Measurements from ENCODE around the gene HSPG2. TPM values are rescaled to one million over a fixed set of nuclear protein-coding genes. Genes with fewer than 3 reads are reported as not detected.

HSPG2 gene
- total and polyA plus RNA-seq, 2 experiments from 2014 or later = 72.4 to 81.2 TPM

DNA sequence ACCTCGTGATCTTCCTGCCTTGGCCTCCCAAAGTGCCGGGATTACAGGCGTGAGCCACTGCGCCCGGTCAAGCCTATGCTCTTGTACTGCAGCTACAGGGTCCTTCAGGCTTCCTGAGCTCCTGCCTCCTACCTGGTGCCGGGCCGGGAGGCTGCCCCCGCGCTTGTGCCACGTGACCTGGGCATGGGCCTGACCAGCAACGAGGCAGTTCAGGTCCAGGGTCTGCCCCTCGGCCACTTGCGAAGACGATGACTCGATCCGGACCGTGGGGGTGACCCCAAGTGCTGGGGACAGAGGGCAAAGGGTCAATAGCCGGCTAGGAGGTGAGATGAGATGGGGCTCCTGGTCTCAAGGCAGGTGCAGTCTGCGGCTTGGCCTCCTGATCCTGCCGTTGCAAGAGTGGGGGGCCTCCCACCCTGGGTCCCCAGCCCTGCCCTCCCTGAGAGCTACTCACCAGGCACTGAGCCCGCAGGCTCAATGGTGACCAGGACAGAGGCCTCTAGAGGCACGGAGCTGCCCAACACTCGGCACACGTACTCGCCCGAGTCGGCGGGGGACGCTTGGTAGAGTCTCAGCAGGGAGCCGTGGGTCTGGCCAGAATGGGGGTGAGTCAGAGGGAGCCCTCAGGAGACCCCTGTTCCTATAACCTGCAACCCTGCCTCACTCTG, 87.1 kb downstream of the HSPG2 start:
- Histone ChIP-seq H3K27me3 (no peaks in the 10 kb centered on the region), H3K4me2 (no peak overlapping the region), H3K4me3 (no peak overlapping the region), H3K27ac (no peak overlapping the region), H2AFZ (no peak overlapping the region), H3K9me2 (replicated peaks; ENCODE audit: insufficient read depth) (no peaks in the 10 kb centered on the region), H3K4me1 (ENCODE audit: insufficient read depth) (no peaks in the 10 kb centered on the region), H3K36me3 (replicated peaks; ENCODE audit: insufficient read depth, low read depth) (no peaks in the 10 kb centered on the region), H4K20me1 (ENCODE audit: insufficient read depth, poor library complexity, severe bottlenecking) (no peaks in the 10 kb centered on the region), H3K79me2 (no peaks in the 10 kb centered on the region), H3K9me3 (ENCODE audit: low read depth) (no peaks in the 10 kb centered on the region)
- no peak for DNase-seq (ENCODE audit: low spot score)
- WGBS (ENCODE audit: low lambda C conversion rate, missing lambda C conversion rate) = 96% methylated on average over 25 of the region's 30 CpGs
- TF ChIP-seq, protein P1, sequence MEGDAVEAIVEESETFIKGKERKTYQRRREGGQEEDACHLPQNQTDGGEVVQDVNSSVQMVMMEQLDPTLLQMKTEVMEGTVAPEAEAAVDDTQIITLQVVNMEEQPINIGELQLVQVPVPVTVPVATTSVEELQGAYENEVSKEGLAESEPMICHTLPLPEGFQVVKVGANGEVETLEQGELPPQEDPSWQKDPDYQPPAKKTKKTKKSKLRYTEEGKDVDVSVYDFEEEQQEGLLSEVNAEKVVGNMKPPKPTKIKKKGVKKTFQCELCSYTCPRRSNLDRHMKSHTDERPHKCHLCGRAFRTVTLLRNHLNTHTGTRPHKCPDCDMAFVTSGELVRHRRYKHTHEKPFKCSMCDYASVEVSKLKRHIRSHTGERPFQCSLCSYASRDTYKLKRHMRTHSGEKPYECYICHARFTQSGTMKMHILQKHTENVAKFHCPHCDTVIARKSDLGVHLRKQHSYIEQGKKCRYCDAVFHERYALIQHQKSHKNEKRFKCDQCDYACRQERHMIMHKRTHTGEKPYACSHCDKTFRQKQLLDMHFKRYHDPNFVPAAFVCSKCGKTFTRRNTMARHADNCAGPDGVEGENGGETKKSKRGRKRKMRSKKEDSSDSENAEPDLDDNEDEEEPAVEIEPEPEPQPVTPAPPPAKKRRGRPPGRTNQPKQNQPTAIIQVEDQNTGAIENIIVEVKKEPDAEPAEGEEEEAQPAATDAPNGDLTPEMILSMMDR (IDR thresholded peaks at IDR 0.05; ENCODE audit: poor library complexity) = no peak
- TF ChIP-seq EZH2 (IDR thresholded peaks at IDR 0.05; ENCODE audit: borderline replicate concordance) (no peak), EZH2phosphoT487 (IDR thresholded peaks at IDR 0.05; ENCODE audit: low read depth, severe bottlenecking, unreplicated experiment) (no peak)

DNA sequence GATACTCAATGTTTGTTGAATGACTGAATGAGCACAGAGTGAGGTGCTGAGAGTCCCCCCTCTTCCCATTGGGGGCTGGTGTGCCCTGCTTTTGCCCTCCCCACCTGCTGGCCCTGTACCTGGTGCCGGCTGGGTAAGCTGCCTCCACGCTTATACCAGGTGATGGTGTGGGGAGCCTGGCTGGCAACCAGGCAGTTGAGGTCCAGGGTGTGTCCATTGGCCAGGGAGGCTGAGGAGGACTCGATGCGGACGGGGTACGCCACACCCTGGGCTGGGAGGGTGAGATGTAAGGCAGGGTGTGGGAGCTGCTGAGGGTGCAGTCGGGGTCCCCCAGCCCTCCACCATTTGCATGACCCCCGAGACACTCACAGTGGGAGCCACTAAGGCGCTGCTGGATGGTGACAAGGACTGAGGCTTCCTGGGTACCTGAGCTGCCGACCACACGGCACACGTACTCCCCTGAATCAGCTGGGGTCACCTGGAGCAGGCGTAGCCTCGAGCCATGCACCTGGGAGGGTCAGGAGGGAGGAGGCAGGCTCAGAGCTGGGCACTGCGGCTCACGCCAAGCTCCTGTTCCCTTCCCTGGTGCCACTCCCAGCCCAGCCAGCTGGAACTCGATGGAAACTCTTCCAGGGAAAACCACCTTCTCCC, 88.5 kb downstream of the HSPG2 start:
- Histone ChIP-seq H4K20me1 (ENCODE audit: insufficient read depth, poor library complexity, severe bottlenecking) (no peaks in the 10 kb centered on the region), H3K9me3 (ENCODE audit: low read depth) (no peaks in the 10 kb centered on the region), H3K9me2 (replicated peaks; ENCODE audit: insufficient read depth) (no peaks in the 10 kb centered on the region), H3K36me3 (replicated peaks; ENCODE audit: insufficient read depth, low read depth) (no peaks in the 10 kb centered on the region), H3K4me2 (no peak overlapping the region), H3K27me3 (no peaks in the 10 kb centered on the region), H3K4me3 (no peak overlapping the region), H2AFZ (no peak overlapping the region), H3K79me2 (no peaks in the 10 kb centered on the region), H3K27ac (no peak overlapping the region), H3K4me1 (ENCODE audit: insufficient read depth) (no peaks in the 10 kb centered on the region)
- TF ChIP-seq EZH2phosphoT487 (IDR thresholded peaks at IDR 0.05; ENCODE audit: low read depth, severe bottlenecking, unreplicated experiment) (no peak), EZH2 (IDR thresholded peaks at IDR 0.05; ENCODE audit: borderline replicate concordance) (no peak)
- TF ChIP-seq, protein P1 (IDR thresholded peaks at IDR 0.05; ENCODE audit: poor library complexity) = no peak
- DNase-seq (ENCODE audit: low spot score) = no peak
- 96% methylated on average over 17 of the region's 17 CpGs for WGBS (ENCODE audit: low lambda C conversion rate, missing lambda C conversion rate)

DNA sequence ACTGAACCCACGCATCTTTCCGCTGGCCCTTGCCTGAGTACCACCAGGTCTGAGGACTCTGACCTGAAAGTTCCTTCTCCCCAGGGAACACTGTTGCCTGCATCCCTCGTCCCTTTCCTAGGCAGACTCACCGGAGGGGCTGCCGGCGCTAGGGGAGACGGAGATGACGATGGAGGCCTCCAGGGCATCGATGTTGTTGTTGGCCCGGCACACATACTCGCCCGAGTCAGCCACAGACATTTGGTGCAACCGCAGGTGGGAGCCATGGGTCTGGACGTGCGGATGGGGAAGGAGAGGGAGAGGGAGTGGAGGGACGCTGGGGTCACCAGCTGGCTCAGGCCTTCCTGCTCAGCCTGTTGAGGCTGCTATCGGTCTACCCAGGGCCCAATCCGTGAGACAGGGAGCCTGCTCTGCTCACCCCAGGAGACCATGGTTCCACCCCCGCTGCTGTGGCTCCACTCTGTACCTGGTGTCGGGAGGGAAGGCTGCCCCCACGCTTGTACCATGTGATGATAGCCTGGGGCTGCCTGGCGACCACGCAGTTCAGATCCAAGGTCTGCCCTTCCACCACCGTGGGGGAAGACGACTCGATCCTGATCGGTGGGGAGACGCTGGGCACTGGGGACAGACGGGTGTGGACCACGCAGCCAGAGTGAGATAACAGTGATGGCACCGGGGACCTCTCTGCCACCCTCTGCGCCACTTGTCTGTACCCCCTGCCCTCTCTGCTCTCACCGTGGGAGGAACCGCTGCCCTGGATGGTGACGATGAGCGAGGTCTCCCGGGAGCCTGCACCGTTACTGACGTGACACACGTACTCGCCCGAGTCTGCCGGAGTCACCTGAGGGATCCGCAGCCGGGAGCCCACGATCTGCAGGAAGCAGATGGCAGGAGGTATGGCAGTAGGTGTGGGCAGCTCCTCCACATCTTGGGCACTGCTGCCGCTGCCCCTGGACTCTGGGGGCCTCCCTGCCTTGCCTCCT, 89.6 kb downstream of the HSPG2 start:
- Histone ChIP-seq H3K9me3 (ENCODE audit: low read depth) (no peaks in the 10 kb centered on the region), H3K4me3 (no peak overlapping the region), H3K9me2 (replicated peaks; ENCODE audit: insufficient read depth) (no peaks in the 10 kb centered on the region), H4K20me1 (ENCODE audit: insufficient read depth, poor library complexity, severe bottlenecking) (no peaks in the 10 kb centered on the region), H3K4me1 (ENCODE audit: insufficient read depth) (no peaks in the 10 kb centered on the region), H3K36me3 (replicated peaks; ENCODE audit: insufficient read depth, low read depth) (no peaks in the 10 kb centered on the region), H3K27ac (no peak overlapping the region), H3K27me3 (no peaks in the 10 kb centered on the region), H2AFZ (no peak overlapping the region), H3K4me2 (no peak overlapping the region), H3K79me2 (no peaks in the 10 kb centered on the region)
- no peak for TF ChIP-seq EZH2 (IDR thresholded peaks at IDR 0.05; ENCODE audit: borderline replicate concordance)
- TF ChIP-seq, protein P1 (IDR thresholded peaks at IDR 0.05; ENCODE audit: poor library complexity) = no peak
- TF ChIP-seq EZH2phosphoT487 (IDR thresholded peaks at IDR 0.05; ENCODE audit: low read depth, severe bottlenecking, unreplicated experiment) = no peak
- no peak for DNase-seq (ENCODE audit: low spot score)
- 96% methylated on average over 44 of the region's 47 CpGs for WGBS (ENCODE audit: low lambda C conversion rate, missing lambda C conversion rate)
